GM20000 (cell line): Measurements from ENCODE around the gene ERGIC1.

Experiments
- DNase-seq: peaks from one replicate; pipeline ENCODE4 v3.0.0; 2012; ENCODE audit warnings: low spot score
- TF ChIP-seq, protein P1 (sequence below): IDR thresholded peaks from 2 replicates; pipeline ENCODE4 v1.5.1; 2012; ENCODE audit warnings: mild to moderate bottlenecking, control low read depth; ENCODE audit errors: extremely low read depth, missing control alignments

ERGIC1 gene

DNA sequence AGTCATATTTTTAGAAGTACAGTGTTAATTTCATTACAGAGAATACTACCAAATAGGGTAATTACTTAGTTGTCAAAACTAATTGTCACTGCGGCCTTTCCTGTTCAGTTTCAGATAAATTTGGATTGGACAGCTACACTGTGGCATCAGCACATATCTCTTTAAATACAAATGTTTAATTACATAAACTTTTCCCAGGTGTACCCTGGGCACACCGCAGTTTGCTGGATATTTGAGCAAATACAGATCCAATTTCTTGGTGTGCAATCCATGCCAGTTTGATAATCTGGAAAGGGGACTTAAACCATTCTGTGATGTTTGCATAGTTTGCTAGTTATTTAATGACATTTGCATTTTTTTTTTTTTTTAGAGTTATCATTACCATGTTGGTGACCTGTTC lies 160.4 kb downstream of the ERGIC1 start:
- TF ChIP-seq, protein P1, sequence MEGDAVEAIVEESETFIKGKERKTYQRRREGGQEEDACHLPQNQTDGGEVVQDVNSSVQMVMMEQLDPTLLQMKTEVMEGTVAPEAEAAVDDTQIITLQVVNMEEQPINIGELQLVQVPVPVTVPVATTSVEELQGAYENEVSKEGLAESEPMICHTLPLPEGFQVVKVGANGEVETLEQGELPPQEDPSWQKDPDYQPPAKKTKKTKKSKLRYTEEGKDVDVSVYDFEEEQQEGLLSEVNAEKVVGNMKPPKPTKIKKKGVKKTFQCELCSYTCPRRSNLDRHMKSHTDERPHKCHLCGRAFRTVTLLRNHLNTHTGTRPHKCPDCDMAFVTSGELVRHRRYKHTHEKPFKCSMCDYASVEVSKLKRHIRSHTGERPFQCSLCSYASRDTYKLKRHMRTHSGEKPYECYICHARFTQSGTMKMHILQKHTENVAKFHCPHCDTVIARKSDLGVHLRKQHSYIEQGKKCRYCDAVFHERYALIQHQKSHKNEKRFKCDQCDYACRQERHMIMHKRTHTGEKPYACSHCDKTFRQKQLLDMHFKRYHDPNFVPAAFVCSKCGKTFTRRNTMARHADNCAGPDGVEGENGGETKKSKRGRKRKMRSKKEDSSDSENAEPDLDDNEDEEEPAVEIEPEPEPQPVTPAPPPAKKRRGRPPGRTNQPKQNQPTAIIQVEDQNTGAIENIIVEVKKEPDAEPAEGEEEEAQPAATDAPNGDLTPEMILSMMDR = no peak
- no peak for DNase-seq

GRCh38 chr5:172999372-172999973 lies 165.4 kb downstream of the ERGIC1 start:
- TF ChIP-seq, protein P1 = no peak
- no peak for DNase-seq

GRCh38 chr5:172999974-173000373 lies 165.9 kb downstream of the ERGIC1 start:
- no peak for DNase-seq
- TF ChIP-seq, protein P1 = no peak

- TF ChIP-seq, protein P1 = no peak
Observed at GRCh38 chr5:173001229-173001841, 167.3 kb downstream of the ERGIC1 start.

More at GRCh38 chr5:173001229-173001841, 167.3 kb downstream of the ERGIC1 start:
- no peak for DNase-seq
